ENCODE results near the gene EEF1AKMT3. TPM values are rescaled to one million over a fixed set of nuclear protein-coding genes. Genes with fewer than 3 reads are reported as not detected.

EEF1AKMT3 gene
- total RNA-seq, 1 experiment from 2014 or later = 9.3 TPM

GRCh38 chr12:57780284-57780897, 8.0 kb downstream of the EEF1AKMT3 start:
- no peak overlapping the region for H3K27ac ChIP-seq (ENCODE audit: low read length)
- DNase-seq (no peak), ATAC-seq (no peak)
- BruUV-seq (replicated peaks) = no TSS peak
- no peaks in the 10 kb centered on the region for H3K27me3 ChIP-seq (ENCODE audit: low read length)
- no peak overlapping the region for H3K4me2 ChIP-seq (ENCODE audit: low read length)
- 0 out of 2 replicates have a peak, but pooled peaks cover under 1% of the 10 kb centered on the region for H3K36me3 ChIP-seq (ENCODE audit: low read depth, low read length)
- no peaks in the 10 kb centered on the region for H3F3A ChIP-seq (ENCODE audit: low read length, unreplicated experiment)
- H3K4me1 ChIP-seq (ENCODE audit: insufficient read depth, low read length) = peaks cover 6% of the 10 kb centered on the region; the same call in 1 of the 2 replicates
- H3K9ac ChIP-seq (ENCODE audit: low read length) = no peak overlapping the region
- intact Hi-C loops (cut with micrococcal nuclease) = no loop called here
- H3K79me2 ChIP-seq (ENCODE audit: low read length) = peaks cover 24% of the 10 kb centered on the region
- H2AFZ ChIP-seq (ENCODE audit: low read length) = no peak overlapping the region
- no peaks in the 10 kb centered on the region for H3K9me3 ChIP-seq (ENCODE audit: low read length)
- no peak overlapping the region for H3K4me3 ChIP-seq (ENCODE audit: low read length)
- TF ChIP-seq EZH2 (IDR thresholded peaks at IDR 0.05; ENCODE audit: low read length, unreplicated experiment) = no peak
- TF ChIP-seq EZH2phosphoT487 (IDR thresholded peaks at IDR 0.05; ENCODE audit: borderline replicate concordance, low read length) = no peak
- no peak for TF ChIP-seq CTCF (conservative IDR thresholded peaks at IDR 0.05; ENCODE audit: low read depth, low read length)
- POLR2A ChIA-PET (ENCODE audit: unreplicated experiment) = interaction anchor here (0.6 kb wide), 1 partner anchor 197 kb away, joined by 3 read pairs; no protein-coding TSS in a partner anchor
- CTCF ChIA-PET = no interaction called here
- H4K20me1 ChIP-seq (ENCODE audit: low read length) = no peaks in the 10 kb centered on the region
- no peaks in the 10 kb centered on the region for H3K9me2 ChIP-seq (replicated peaks; ENCODE audit: low read length)

DNA sequence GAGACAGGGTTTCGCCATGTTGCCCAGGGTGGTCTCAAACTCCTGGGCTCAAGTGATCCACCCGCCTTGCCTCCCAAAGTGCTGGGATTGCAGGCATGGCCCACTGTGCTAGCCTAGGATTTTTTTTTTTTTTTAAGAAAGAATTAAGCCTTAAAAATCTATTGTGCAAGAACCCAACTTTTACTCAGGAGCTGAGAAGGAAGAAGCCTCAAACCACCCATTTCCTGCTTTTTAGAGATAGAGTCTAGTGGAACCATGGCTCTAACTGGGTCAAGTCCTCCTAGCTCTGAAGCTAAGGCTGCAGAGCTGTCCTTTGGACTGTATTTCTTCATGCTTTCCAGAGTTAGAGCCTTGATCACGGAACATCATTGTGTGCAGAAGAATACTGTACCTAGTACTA, 8.8 kb downstream of the EEF1AKMT3 start:
- H3K9me3 ChIP-seq (ENCODE audit: low read length) = no peaks in the 10 kb centered on the region
- intact Hi-C loops (cut with micrococcal nuclease) = no loop called here
- peaks cover 6% of the 10 kb centered on the region; the same call in 1 of the 2 replicates for H3K4me1 ChIP-seq (ENCODE audit: insufficient read depth, low read length)
- no peaks in the 10 kb centered on the region for H3K27me3 ChIP-seq (ENCODE audit: low read length)
- no peaks in the 10 kb centered on the region for H3K9me2 ChIP-seq (replicated peaks; ENCODE audit: low read length)
- H3K4me2 ChIP-seq (ENCODE audit: low read length) = no peak overlapping the region
- peaks cover 31% of the 10 kb centered on the region for H3K79me2 ChIP-seq (ENCODE audit: low read length)
- no peak overlapping the region for H3K9ac ChIP-seq (ENCODE audit: low read length)
- no TSS peak for BruUV-seq (replicated peaks)
- no peak overlapping the region for H3K4me3 ChIP-seq (ENCODE audit: low read length)
- TF ChIP-seq EZH2 (IDR thresholded peaks at IDR 0.05; ENCODE audit: low read length, unreplicated experiment) (no peak), EZH2phosphoT487 (IDR thresholded peaks at IDR 0.05; ENCODE audit: borderline replicate concordance, low read length) (no peak), CTCF (conservative IDR thresholded peaks at IDR 0.05; ENCODE audit: low read depth, low read length) (no peak)
- DNase-seq (no peak), ATAC-seq (no peak)
- peaks cover 9% of the 10 kb centered on the region for H3K36me3 ChIP-seq (ENCODE audit: low read depth, low read length)
- CTCF ChIA-PET = no interaction called here
- no peak overlapping the region for H3K27ac ChIP-seq (ENCODE audit: low read length)
- H3F3A ChIP-seq (ENCODE audit: low read length, unreplicated experiment) = no peaks in the 10 kb centered on the region
- H4K20me1 ChIP-seq (ENCODE audit: low read length) = no peaks in the 10 kb centered on the region
- POLR2A ChIA-PET (ENCODE audit: unreplicated experiment) = interaction anchor here (0.6 kb wide), 1 partner anchor 198 kb away, joined by 3 read pairs; no protein-coding TSS in a partner anchor
- H2AFZ ChIP-seq (ENCODE audit: low read length) = no peak overlapping the region

- H2AFZ ChIP-seq (ENCODE audit: low read length) = no peak overlapping the region
- no peak overlapping the region for H3K4me2 ChIP-seq (ENCODE audit: low read length)
- no peaks in the 10 kb centered on the region for H4K20me1 ChIP-seq (ENCODE audit: low read length)
- no peak overlapping the region for H3K9ac ChIP-seq (ENCODE audit: low read length)
- POLR2A ChIA-PET (ENCODE audit: unreplicated experiment) = no interaction called here
- DNase-seq (no peak), ATAC-seq (no peak)
- peaks cover 31% of the 10 kb centered on the region for H3K79me2 ChIP-seq (ENCODE audit: low read length)
- intact Hi-C loops (cut with micrococcal nuclease) = no loop called here
- no peaks in the 10 kb centered on the region for H3K9me3 ChIP-seq (ENCODE audit: low read length)
- CTCF ChIA-PET = no interaction called here
- H3K27ac ChIP-seq (ENCODE audit: low read length) = no peak overlapping the region
- TF ChIP-seq CTCF (conservative IDR thresholded peaks at IDR 0.05; ENCODE audit: low read depth, low read length) (no peak), EZH2phosphoT487 (IDR thresholded peaks at IDR 0.05; ENCODE audit: borderline replicate concordance, low read length) (no peak), EZH2 (IDR thresholded peaks at IDR 0.05; ENCODE audit: low read length, unreplicated experiment) (no peak)
- H3K4me3 ChIP-seq (ENCODE audit: low read length) = no peak overlapping the region
- no peaks in the 10 kb centered on the region for H3K9me2 ChIP-seq (replicated peaks; ENCODE audit: low read length)
- H3K27me3 ChIP-seq (ENCODE audit: low read length) = no peaks in the 10 kb centered on the region
- peaks cover 15% of the 10 kb centered on the region for H3K36me3 ChIP-seq (ENCODE audit: low read depth, low read length)
- H3F3A ChIP-seq (ENCODE audit: low read length, unreplicated experiment) = no peaks in the 10 kb centered on the region
- H3K4me1 ChIP-seq (ENCODE audit: insufficient read depth, low read length) = peaks cover 6% of the 10 kb centered on the region; the same call in 1 of the 2 replicates
- BruUV-seq (replicated peaks) = no TSS peak
Observed at GRCh38 chr12:57781801-57782200, 9.4 kb downstream of the EEF1AKMT3 start.
